ENCODE data around the gene SERPINC1.

The SERPINC1 gene

GRCh38 chr1:173871500-173871899 lies 45.6 kb downstream of the SERPINC1 start:
- no peak for TF ChIP-seq CTCF (IDR thresholded peaks at IDR 0.05; ENCODE audit: low read depth, low read length)
- no peak for DNase-seq (ENCODE audit: extremely low read depth, low read depth)

DNA sequence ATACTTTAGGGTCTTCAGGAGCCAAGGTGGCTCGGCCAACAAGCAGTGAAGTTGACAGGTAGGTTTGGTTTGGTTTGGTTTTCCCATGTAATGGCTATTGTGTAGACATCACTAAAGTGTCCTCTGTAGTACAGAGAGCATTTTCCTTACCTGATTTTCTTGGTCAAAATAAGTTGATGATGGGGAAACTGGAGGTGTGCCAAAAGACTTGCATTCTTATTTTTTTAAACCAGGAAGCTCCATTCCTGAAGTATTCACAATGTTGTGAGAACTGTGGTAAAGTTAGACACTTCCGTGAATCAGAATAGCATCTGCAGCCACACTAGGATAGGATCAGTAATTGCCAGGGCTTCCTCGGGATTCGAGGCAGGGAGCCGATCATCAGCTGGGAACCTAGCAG lies 46.0 kb downstream of the SERPINC1 start:
- no peak for DNase-seq (ENCODE audit: extremely low read depth, low read depth)
- TF ChIP-seq CTCF (IDR thresholded peaks at IDR 0.05; ENCODE audit: low read depth, low read length): no peak

DNA sequence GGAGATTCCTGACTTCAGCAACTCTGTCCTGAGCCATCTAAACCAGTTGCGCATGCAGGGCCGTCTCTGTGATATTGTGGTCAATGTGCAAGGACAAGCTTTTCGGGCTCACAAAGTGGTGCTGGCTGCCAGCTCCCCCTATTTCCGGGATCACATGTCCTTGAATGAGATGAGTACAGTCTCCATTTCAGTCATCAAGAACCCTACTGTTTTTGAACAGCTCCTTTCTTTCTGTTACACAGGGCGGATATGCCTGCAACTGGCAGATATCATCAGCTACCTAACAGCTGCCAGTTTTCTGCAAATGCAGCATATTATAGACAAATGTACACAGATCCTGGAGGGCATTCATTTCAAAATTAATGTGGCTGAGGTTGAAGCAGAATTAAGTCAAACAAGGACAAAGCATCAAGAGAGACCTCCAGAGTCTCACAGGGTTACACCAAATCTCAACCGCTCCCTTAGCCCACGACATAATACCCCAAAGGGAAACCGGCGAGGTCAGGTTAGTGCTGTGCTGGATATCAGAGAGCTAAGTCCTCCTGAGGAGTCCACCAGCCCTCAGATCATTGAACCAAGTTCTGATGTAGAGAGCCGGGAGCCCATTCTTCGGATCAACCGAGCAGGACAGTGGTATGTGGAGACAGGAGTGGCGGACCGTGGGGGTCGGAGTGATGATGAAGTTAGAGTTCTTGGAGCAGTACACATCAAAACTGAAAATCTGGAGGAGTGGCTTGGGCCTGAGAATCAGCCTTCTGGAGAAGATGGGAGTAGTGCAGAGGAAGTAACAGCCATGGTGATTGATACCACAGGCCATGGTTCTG lies 46.7 kb downstream of the SERPINC1 start:
- no peak for DNase-seq (ENCODE audit: extremely low read depth, low read depth)

GRCh38 chr1:173869021-173869359 lies 48.1 kb downstream of the SERPINC1 start:
- DNase-seq (ENCODE audit: extremely low read depth, low read depth): no peak
- TF ChIP-seq CTCF (IDR thresholded peaks at IDR 0.05; ENCODE audit: low read depth, low read length): no peak

More for the DNA sequence above, 46.7 kb downstream of the SERPINC1 start:
- no peak for TF ChIP-seq CTCF (IDR thresholded peaks at IDR 0.05; ENCODE audit: low read depth, low read length)

- peak; percentile 27 for DNase-seq (ENCODE audit: extremely low read depth, low read depth)
- TF ChIP-seq CTCF (IDR thresholded peaks at IDR 0.05; ENCODE audit: low read depth, low read length): no peak
Measured at GRCh38 chr1:173868266-173869020, 48.7 kb downstream of the SERPINC1 start, which contains the start of gene ZBTB37. TSS of gene ZBTB37 (plus strand) at chr1:173868380. CDS start at chr1:173870226, 1,846 bp downstream.

- peak; percentile 99 for DNase-seq (ENCODE audit: extremely low read depth, low read depth)
- TF ChIP-seq CTCF (IDR thresholded peaks at IDR 0.05; ENCODE audit: low read depth, low read length): no peak
Measured at GRCh38 chr1:173867753-173868265, 49.3 kb downstream of the SERPINC1 start, which contains the start of gene GAS5. TSS of gene GAS5 (minus strand) at chr1:173867989.

Measured in AG09319 (cell line).